Thyroid gland (tissue), 4 donors: ENCODE results near the gene OLFM2.

Experiments
- POLR2A ChIP-seq, 2 donors: fragments of 450-650 bp; IDR thresholded peaks; one replicate each; pipeline ENCODE4 v1.6.1; 2017; ENCODE audit warnings: antibody characterized with exemption in 2 of 2, mild to moderate bottlenecking in 2 of 2, moderate library complexity in 1 of 2
- TF ChIP-seq, protein P1 (sequence below), 6 experiments: fragments of 200-600 bp in 3 of 6; fragments of 450-650 bp in 3 of 6; sonication (generic) in 3 of 6; IDR thresholded peaks; one replicate each; pipeline ENCODE4 v1.5.1; 2016 to 2019; ENCODE audit warnings: antibody characterized with exemption in 6 of 6, mild to moderate bottlenecking in 2 of 6, inconsistent platforms in 1 of 6, moderate library complexity in 1 of 6

DNA sequence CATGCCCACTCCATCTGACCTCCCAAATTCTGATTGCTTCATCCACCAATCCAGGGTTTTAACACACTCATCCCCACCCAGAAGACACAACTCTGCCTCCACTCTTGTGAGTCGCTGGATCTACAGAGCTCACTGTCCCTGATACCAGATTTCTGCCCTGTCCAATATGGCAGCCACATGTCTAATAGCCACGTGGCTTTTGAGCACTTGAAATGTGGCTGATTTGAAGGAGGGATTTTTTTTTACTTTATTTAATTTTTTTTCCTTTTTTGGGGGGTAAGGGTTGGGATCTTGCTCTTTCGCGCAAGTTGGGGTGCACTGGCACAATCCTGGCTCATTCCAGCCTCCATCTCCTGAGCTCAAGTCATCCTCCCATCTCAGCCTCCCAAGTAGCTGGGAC is 24.8 kb upstream of the OLFM2 start:
- TF ChIP-seq, protein P1, sequence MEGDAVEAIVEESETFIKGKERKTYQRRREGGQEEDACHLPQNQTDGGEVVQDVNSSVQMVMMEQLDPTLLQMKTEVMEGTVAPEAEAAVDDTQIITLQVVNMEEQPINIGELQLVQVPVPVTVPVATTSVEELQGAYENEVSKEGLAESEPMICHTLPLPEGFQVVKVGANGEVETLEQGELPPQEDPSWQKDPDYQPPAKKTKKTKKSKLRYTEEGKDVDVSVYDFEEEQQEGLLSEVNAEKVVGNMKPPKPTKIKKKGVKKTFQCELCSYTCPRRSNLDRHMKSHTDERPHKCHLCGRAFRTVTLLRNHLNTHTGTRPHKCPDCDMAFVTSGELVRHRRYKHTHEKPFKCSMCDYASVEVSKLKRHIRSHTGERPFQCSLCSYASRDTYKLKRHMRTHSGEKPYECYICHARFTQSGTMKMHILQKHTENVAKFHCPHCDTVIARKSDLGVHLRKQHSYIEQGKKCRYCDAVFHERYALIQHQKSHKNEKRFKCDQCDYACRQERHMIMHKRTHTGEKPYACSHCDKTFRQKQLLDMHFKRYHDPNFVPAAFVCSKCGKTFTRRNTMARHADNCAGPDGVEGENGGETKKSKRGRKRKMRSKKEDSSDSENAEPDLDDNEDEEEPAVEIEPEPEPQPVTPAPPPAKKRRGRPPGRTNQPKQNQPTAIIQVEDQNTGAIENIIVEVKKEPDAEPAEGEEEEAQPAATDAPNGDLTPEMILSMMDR (IDR thresholded peaks at IDR 0.05), result no peak
- no peak for TF ChIP-seq POLR2A (IDR thresholded peaks at IDR 0.05)
